Testis (tissue), 3 donors: ENCODE measurements around the gene VSTM2B. TPM values are rescaled to one million over a fixed set of nuclear protein-coding genes. Genes with fewer than 3 reads are reported as not detected.

Source experiments
- DNase-seq: peaks from one replicate; pipeline ENCODE4 v3.0.0-alpha.2; 2019
- H3K27ac ChIP-seq, 2 donors: fragments of 200-600 bp; sonication (generic); one replicate each; pipeline ENCODE4 v1.5.1; 2019
- H3K27me3 ChIP-seq: fragments of 200-600 bp; sonication (generic); one replicate; pipeline ENCODE4 v1.5.1; 2019
- H3K36me3 ChIP-seq: fragments of 200-600 bp; sonication (generic); one replicate; pipeline ENCODE4 v1.5.1; 2017; ENCODE audit warnings: low read depth; ENCODE audit errors: missing control alignments
- H3K4me1 ChIP-seq: fragments of 200-600 bp; sonication (generic); one replicate; pipeline ENCODE4 v1.5.1; 2019
- H3K4me3 ChIP-seq, 2 donors: fragments of 200-600 bp; sonication (generic); one replicate each; pipeline ENCODE4 v1.5.1; 2017 to 2019
- H3K9me3 ChIP-seq: fragments of 200-600 bp; sonication (generic); one replicate; pipeline ENCODE4 v1.5.1; 2017
- CTCF ChIP-seq, 3 experiments: fragments of 450-650 bp in 2 of 3; fragments of 200-600 bp in 1 of 3; sonication (generic) in 1 of 3; IDR thresholded peaks; one replicate each; pipeline ENCODE4 v1.5.1; 2016 to 2019; ENCODE audit warnings: antibody characterized with exemption in 3 of 3, mild to moderate bottlenecking in 2 of 3, moderate library complexity in 1 of 3
- POLR2A ChIP-seq: fragments of 450-650 bp; IDR thresholded peaks from one replicate; pipeline ENCODE4 v1.6.1; 2017; ENCODE audit warnings: antibody characterized with exemption, mild to moderate bottlenecking, moderate library complexity
- WGBS, 2 donors: methylation state at CpG; one replicate each; pipeline ENCODE4 v1.1.5; 2018; 5-methylcytosine and 5-hydroxymethylcytosine counted together
- intact Hi-C: fragments of 100-400 bp; cut with DNase I; formaldehyde crosslinking; loops from one replicate; pipeline ENCODE4 v1.15.1; 2023; ENCODE audit warnings: low total_unique reads
- polyA plus RNA-seq: library from polyadenylated mRNA; stranded (reverse); fragments of 350-450 nt; fragmentation: Illumina TruSeq; extraction: RNeasy Lipid Tissue Mini Kit (QIAGEN cat#74804); gene quantifications from one replicate; pipeline ENCODE4 v1.2.3, GENCODE V29; 2014; ENCODE audit warnings: low read depth, low replicate concordance; ENCODE audit not compliant: insufficient read depth
- total RNA-seq, 2 donors: library from RNA; depleted of rRNA; stranded (reverse); fragments of >200 nt; gene quantifications; one replicate each; pipeline ENCODE4 v1.2.3, GENCODE V29; 2016

VSTM2B gene
- total and polyA plus RNA-seq, 3 donors from 2014 or later: 0.50 to 0.62 TPM; not detected in 1

DNA sequence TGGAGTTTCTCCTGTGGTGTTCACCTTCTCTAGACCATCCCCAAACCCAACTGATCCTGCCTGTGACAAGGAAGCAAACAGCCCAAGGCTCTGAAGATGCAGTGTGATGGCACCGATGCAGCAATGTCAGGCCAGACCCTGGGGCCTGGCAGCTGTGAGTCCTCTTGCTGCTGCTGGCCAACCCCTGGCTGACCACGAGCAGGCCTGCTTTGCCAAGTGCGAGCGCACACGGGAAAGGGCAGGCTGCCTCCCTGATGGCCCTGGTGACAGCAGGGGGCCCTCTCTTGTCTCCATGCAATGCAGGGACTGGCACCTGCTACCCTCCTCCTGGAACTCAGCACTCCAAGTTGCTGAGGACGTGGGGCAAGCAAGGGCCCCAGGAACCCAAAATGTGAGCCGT, 5.4 kb upstream of the VSTM2B start:
- H3K4me3 ChIP-seq: no peak overlapping the region
- H3K4me1 ChIP-seq: peaks cover 4% of the 10 kb centered on the region
- DNase-seq: no peak
- H3K27ac ChIP-seq: no peak overlapping the region
- H3K36me3 ChIP-seq: no peaks in the 10 kb centered on the region
- intact Hi-C loops: no loop called here
- H3K27me3 ChIP-seq: no peaks in the 10 kb centered on the region
- no peaks in the 10 kb centered on the region for H3K9me3 ChIP-seq
- WGBS, 2 donors: 63 to 77% methylated on average over 4 to 7 of the region's 7 CpGs
- no peak for TF ChIP-seq POLR2A
- no peak for TF ChIP-seq CTCF (IDR thresholded peaks at IDR 0.05)

- no peak for TF ChIP-seq POLR2A
- no peak for TF ChIP-seq CTCF (IDR thresholded peaks at IDR 0.05)
- intact Hi-C loops: no loop called here
- no peaks in the 10 kb centered on the region for H3K36me3 ChIP-seq
- no peaks in the 10 kb centered on the region for H3K9me3 ChIP-seq
- peaks cover 9% of the 10 kb centered on the region for H3K4me1 ChIP-seq
- no peak for DNase-seq
- no peaks in the 10 kb centered on the region for H3K27me3 ChIP-seq
- H3K27ac ChIP-seq: no peak overlapping the region
- WGBS, 2 donors: 67 to 83% methylated on average over 9 of the region's 9 CpGs
- H3K4me3 ChIP-seq: no peak overlapping the region
Measured at GRCh38 chr19:29521291-29522075, 4.3 kb upstream of the VSTM2B start.

DNA sequence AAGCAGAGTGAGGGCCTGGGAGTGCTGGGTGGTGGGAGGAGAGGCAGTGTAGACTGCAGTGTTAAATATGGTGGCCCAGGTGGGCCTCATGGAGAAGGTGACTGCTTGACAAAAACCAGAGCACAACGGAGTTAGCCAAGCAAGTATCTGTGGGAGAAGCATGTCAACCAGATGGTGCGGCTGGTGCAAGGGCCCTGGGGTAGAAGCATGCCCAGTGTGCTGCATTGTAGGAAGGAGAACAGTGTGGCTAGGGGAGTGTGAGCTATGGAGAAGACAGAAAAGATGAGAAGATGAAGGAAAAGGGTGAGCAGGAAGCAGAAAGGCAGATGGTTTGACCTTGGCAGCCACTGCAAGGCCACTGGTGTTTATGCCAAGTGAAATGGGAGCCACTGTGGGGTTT, 2.2 kb upstream of the VSTM2B start:
- no peak for DNase-seq
- intact Hi-C loops: no loop called here
- WGBS, 2 donors: 75 to 83% methylated on average over 2 of the region's 2 CpGs

GRCh38 chr19:29524201-29524911, 1.4 kb upstream of the VSTM2B start:
- Histone ChIP-seq H3K27me3 (peaks cover 3% of the 10 kb centered on the region), H3K9me3 (no peaks in the 10 kb centered on the region), H3K36me3 (no peaks in the 10 kb centered on the region), H3K4me1 (peaks cover 23% of the 10 kb centered on the region), H3K27ac (no peak overlapping the region), H3K4me3 (no peak overlapping the region)
- no peak for TF ChIP-seq POLR2A
- 2 to 7% methylated on average over 10 to 13 of the region's 14 CpGs for WGBS, 2 donors
- intact Hi-C loops: no loop called here
- DNase-seq: no peak

More for the DNA sequence above, 2.2 kb upstream of the VSTM2B start:
- H3K4me1 ChIP-seq: peaks cover 16% of the 10 kb centered on the region
- H3K27me3 ChIP-seq: peaks cover 3% of the 10 kb centered on the region
- no peaks in the 10 kb centered on the region for H3K36me3 ChIP-seq
- TF ChIP-seq POLR2A (no peak), CTCF (IDR thresholded peaks at IDR 0.05) (no peak)
- H3K27ac ChIP-seq: no peak overlapping the region
- H3K9me3 ChIP-seq: no peaks in the 10 kb centered on the region
- no peak overlapping the region for H3K4me3 ChIP-seq
